HG02642 (cell line): ENCODE results near the gene NDUFA3.

Experiments used
- ATAC-seq: cut with Tn5 transposase; IDR thresholded peaks from one replicate; pipeline ENCODE4 v1.9.1; 2021; ENCODE audit warnings: mild to moderate bottlenecking; ENCODE audit not compliant: unreplicated experiment, poor library complexity

NDUFA3 gene

GRCh38 chr19:54136864-54137698 lies 34.4 kb downstream of the NDUFA3 start:
- ATAC-seq, result peak; percentile 82

GRCh38 chr19:54137699-54138488 lies 35.2 kb downstream of the NDUFA3 start, which contains the start of gene CNOT3:
TSS of gene CNOT3 (plus strand) at chr19:54137762. CDS start at chr19:54142979, 5,217 bp downstream.
- ATAC-seq, result no peak

- ATAC-seq, result no peak
Observed at GRCh38 chr19:54138489-54139256, 36.0 kb downstream of the NDUFA3 start.

GRCh38 chr19:54141356-54141755 lies 38.7 kb downstream of the NDUFA3 start:
- no peak for ATAC-seq

GRCh38 chr19:54142166-54142780 lies 39.6 kb downstream of the NDUFA3 start:
- ATAC-seq, result no peak

GRCh38 chr19:54145541-54146158 lies 43.0 kb downstream of the NDUFA3 start:
- no peak for ATAC-seq

- ATAC-seq, result no peak
Observed at GRCh38 chr19:54147676-54148075, 45.0 kb downstream of the NDUFA3 start.

GRCh38 chr19:54148158-54148557 lies 45.5 kb downstream of the NDUFA3 start:
- ATAC-seq, result no peak

GRCh38 chr19:54149021-54149812 lies 46.6 kb downstream of the NDUFA3 start:
- no peak for ATAC-seq

GRCh38 chr19:54151362-54152035 lies 48.8 kb downstream of the NDUFA3 start:
- no peak for ATAC-seq

GRCh38 chr19:54152267-54152666 lies 49.6 kb downstream of the NDUFA3 start:
- ATAC-seq, result no peak

- ATAC-seq, result no peak
Observed at GRCh38 chr19:54152878-54153524, 50.3 kb downstream of the NDUFA3 start.

- no peak for ATAC-seq
Observed at GRCh38 chr19:54153731-54154326, 51.2 kb downstream of the NDUFA3 start.

GRCh38 chr19:54154603-54155345 lies 52.1 kb downstream of the NDUFA3 start:
- no peak for ATAC-seq

GRCh38 chr19:54155694-54156093 lies 53.0 kb downstream of the NDUFA3 start:
- ATAC-seq, result no peak

- ATAC-seq, result no peak
Observed at GRCh38 chr19:54156490-54156889, 53.8 kb downstream of the NDUFA3 start.

- ATAC-seq, result no peak
Observed at GRCh38 chr19:54156953-54157352, 54.3 kb downstream of the NDUFA3 start.
